ENCODE results near the gene GDI2.
A peak's percentile ranks its signal among the peaks of the same experiment; 100 is the strongest.

Gene GDI2

DNA sequence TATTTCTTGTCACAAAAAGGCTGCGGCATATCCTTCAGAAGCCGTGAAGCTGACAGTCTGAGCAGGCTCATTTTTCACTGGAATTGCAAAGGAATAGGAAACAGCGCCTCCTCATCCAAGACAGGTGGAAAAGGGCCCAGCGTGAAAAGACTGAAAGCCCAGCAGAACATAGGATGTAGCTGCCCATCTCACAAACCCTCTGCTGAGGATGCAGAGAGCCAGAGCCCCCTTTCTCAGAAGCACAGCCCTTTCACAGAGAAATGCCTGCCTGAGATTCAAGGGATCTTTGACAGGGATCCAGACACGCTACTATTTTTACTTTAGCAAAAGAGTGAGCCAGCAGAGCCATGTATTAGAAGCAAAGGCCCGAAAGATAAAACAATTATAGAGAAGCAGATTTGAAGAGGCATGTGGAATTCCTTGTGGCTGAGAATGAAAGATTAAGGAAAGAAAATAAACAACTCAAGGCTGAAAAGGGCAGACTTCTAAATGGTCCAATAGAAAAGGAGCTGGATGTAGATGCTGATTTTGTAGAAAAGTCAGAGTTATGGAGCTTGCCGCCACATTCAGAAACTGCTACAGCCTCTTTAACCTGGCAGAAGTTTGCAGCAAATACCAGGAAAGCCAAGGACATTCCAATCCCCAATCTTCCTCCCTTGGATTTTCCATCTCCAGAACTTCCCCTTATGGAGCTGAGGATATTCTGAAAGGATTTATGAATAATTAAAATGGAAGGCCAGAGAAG, 36.9 kb downstream of the GDI2 start:
- no peaks in the 10 kb centered on the region for H3K27me3 ChIP-seq (ENCODE audit: insufficient read depth, low read length)
- H3K9me3 ChIP-seq (ENCODE audit: low read length) = no peaks in the 10 kb centered on the region
- TF ChIP-seq EZH2 (IDR thresholded peaks at IDR 0.05; ENCODE audit: borderline replicate concordance, low read length) = no peak
- TF ChIP-seq, protein P1, sequence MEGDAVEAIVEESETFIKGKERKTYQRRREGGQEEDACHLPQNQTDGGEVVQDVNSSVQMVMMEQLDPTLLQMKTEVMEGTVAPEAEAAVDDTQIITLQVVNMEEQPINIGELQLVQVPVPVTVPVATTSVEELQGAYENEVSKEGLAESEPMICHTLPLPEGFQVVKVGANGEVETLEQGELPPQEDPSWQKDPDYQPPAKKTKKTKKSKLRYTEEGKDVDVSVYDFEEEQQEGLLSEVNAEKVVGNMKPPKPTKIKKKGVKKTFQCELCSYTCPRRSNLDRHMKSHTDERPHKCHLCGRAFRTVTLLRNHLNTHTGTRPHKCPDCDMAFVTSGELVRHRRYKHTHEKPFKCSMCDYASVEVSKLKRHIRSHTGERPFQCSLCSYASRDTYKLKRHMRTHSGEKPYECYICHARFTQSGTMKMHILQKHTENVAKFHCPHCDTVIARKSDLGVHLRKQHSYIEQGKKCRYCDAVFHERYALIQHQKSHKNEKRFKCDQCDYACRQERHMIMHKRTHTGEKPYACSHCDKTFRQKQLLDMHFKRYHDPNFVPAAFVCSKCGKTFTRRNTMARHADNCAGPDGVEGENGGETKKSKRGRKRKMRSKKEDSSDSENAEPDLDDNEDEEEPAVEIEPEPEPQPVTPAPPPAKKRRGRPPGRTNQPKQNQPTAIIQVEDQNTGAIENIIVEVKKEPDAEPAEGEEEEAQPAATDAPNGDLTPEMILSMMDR (IDR thresholded peaks at IDR 0.05; ENCODE audit: low read length) = no peak
- no peak overlapping the region for H3K9ac ChIP-seq (ENCODE audit: low read length)
- H3K9me2 ChIP-seq (ENCODE audit: low read depth, low read length) = no peaks in the 10 kb centered on the region
- H3F3A ChIP-seq (ENCODE audit: insufficient read depth, low read length) = no peaks in the 10 kb centered on the region
- peaks cover 58% of the 10 kb centered on the region for H3K79me2 ChIP-seq (ENCODE audit: insufficient read depth, low read length)
- H3K4me2 ChIP-seq (ENCODE audit: low read length) = no peak overlapping the region; the same call in 1 of the 2 replicates
- no peak overlapping the region for H2AFZ ChIP-seq (ENCODE audit: low read length)
- 0 out of 2 replicates have a peak, but pooled peaks cover 3% of the 10 kb centered on the region for H4K20me1 ChIP-seq (ENCODE audit: insufficient read depth, low read length)
- H3K27ac ChIP-seq (ENCODE audit: low read depth, low read length, poor library complexity, severe bottlenecking) = peak overlapping the region; percentile 22
- H3K4me1 ChIP-seq (ENCODE audit: insufficient read depth, low read length, severe bottlenecking) = peaks cover 20% of the 10 kb centered on the region
- peaks cover 98% of the 10 kb centered on the region for H3K36me3 ChIP-seq (ENCODE audit: insufficient read depth, low read length)
- no peak overlapping the region for H3K4me3 ChIP-seq (ENCODE audit: low read depth, low read length, poor library complexity, severe bottlenecking)

DNA sequence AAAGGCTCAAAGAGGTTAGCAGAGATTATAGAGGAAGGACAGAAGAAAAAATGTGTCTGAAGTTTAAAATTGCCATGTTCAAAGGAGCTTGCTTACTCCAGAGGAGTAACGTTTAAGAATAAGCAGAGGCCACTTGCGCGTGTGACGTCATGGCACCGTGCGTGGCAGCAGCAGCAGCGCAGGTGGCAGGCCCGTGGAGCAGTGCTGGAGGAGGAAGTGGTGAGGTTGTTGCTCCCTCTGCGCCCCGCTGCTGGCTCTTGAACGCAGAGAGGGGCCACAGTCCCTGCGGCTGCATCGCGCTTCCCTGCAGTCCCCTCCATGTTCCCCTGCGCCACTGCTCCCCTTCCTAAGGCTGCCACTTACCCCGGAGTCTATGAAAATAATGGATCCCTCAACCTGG, 37.5 kb downstream of the GDI2 start:
- peaks cover 53% of the 10 kb centered on the region for H3K79me2 ChIP-seq (ENCODE audit: insufficient read depth, low read length)
- no peaks in the 10 kb centered on the region for H3K9me3 ChIP-seq (ENCODE audit: low read length)
- peaks cover 96% of the 10 kb centered on the region for H3K36me3 ChIP-seq (ENCODE audit: insufficient read depth, low read length)
- peak overlapping the region; percentile 22 for H3K27ac ChIP-seq (ENCODE audit: low read depth, low read length, poor library complexity, severe bottlenecking)
- no peak overlapping the region; the same call in 1 of the 2 replicates for H3K4me2 ChIP-seq (ENCODE audit: low read length)
- no peak overlapping the region for H3K9ac ChIP-seq (ENCODE audit: low read length)
- no peak overlapping the region for H3K4me3 ChIP-seq (ENCODE audit: low read depth, low read length, poor library complexity, severe bottlenecking)
- H3K9me2 ChIP-seq (ENCODE audit: low read depth, low read length) = no peaks in the 10 kb centered on the region
- no peaks in the 10 kb centered on the region for H3K27me3 ChIP-seq (ENCODE audit: insufficient read depth, low read length)
- TF ChIP-seq, protein P1 (IDR thresholded peaks at IDR 0.05; ENCODE audit: low read length) = no peak
- TF ChIP-seq EZH2 (IDR thresholded peaks at IDR 0.05; ENCODE audit: borderline replicate concordance, low read length) = no peak
- H3K4me1 ChIP-seq (ENCODE audit: insufficient read depth, low read length, severe bottlenecking) = peaks cover 20% of the 10 kb centered on the region
- H4K20me1 ChIP-seq (ENCODE audit: insufficient read depth, low read length) = 0 out of 2 replicates have a peak, but pooled peaks cover 3% of the 10 kb centered on the region
- no peak overlapping the region for H2AFZ ChIP-seq (ENCODE audit: low read length)
- no peaks in the 10 kb centered on the region for H3F3A ChIP-seq (ENCODE audit: insufficient read depth, low read length)

DNA sequence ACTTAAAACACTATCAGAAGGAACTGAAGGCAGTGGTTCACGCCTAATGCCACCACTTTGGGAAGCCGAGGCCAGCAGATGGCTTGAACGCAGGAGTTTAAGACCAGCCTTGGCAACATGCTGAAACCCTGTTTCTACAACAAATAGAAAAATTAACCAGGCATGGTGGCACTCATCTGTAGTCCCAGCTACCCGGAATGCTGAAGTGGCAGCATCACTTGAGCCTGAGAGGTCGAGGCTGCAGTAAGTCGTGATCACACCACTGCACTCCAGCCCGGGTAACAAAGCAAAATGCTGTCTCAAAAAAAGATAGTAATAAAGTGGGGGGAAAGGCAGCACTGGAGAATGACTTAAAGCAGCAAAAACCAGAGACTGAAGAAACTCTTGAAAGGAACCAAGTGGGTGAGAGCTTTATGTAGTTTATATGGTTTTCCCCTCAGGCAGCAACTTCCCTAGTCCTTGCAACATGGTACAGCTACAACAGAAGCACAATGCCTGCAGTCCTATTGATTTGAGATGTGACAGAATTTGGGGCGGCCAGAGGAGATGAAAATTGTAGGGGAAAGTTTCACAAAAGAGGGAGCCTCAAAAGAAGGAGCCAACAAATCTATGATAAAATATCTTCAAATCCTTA, 38.1 kb downstream of the GDI2 start:
- Histone ChIP-seq H3K4me2 (ENCODE audit: low read length) (no peak overlapping the region; the same call in 1 of the 2 replicates), H2AFZ (ENCODE audit: low read length) (no peak overlapping the region), H3F3A (ENCODE audit: insufficient read depth, low read length) (no peaks in the 10 kb centered on the region), H3K9me2 (ENCODE audit: low read depth, low read length) (no peaks in the 10 kb centered on the region), H3K4me3 (ENCODE audit: low read depth, low read length, poor library complexity, severe bottlenecking) (no peak overlapping the region), H3K36me3 (ENCODE audit: insufficient read depth, low read length) (peaks cover 93% of the 10 kb centered on the region), H4K20me1 (ENCODE audit: insufficient read depth, low read length) (0 out of 2 replicates have a peak, but pooled peaks cover 3% of the 10 kb centered on the region), H3K27me3 (ENCODE audit: insufficient read depth, low read length) (no peaks in the 10 kb centered on the region), H3K79me2 (ENCODE audit: insufficient read depth, low read length) (peaks cover 47% of the 10 kb centered on the region), H3K4me1 (ENCODE audit: insufficient read depth, low read length, severe bottlenecking) (peaks cover 20% of the 10 kb centered on the region), H3K9ac (ENCODE audit: low read length) (no peak overlapping the region), H3K27ac (ENCODE audit: low read depth, low read length, poor library complexity, severe bottlenecking) (peak overlapping the region; percentile 22), H3K9me3 (ENCODE audit: low read length) (no peaks in the 10 kb centered on the region)
- TF ChIP-seq EZH2 (IDR thresholded peaks at IDR 0.05; ENCODE audit: borderline replicate concordance, low read length) = no peak
- TF ChIP-seq, protein P1 (IDR thresholded peaks at IDR 0.05; ENCODE audit: low read length) = no peak
